Endometrial microvascular endothelial cells (primary cell): ENCODE measurements around the gene GATB. TPM values are rescaled to one million over a fixed set of nuclear protein-coding genes. Genes with fewer than 3 reads are reported as not detected.

Source experiments
- in situ Hi-C: cut with HindIII; loops from 2 replicates; pipeline ENCODE4 v1.10.0; 2017; ENCODE audit warnings: low sequenced_read_pairs, low pct_unique_long_range_greater_than_20kb; ENCODE audit errors: inconsistent ontology term
- total RNA-seq: library from RNA; depleted of rRNA; stranded (reverse); fragments of >200 nt; gene quantifications from one replicate; pipeline ENCODE4 v1.2.3, GENCODE V29; 2015; ENCODE audit errors: inconsistent ontology term

The GATB gene
- total RNA-seq, 1 donor from 2014 or later = 26.1 TPM

DNA sequence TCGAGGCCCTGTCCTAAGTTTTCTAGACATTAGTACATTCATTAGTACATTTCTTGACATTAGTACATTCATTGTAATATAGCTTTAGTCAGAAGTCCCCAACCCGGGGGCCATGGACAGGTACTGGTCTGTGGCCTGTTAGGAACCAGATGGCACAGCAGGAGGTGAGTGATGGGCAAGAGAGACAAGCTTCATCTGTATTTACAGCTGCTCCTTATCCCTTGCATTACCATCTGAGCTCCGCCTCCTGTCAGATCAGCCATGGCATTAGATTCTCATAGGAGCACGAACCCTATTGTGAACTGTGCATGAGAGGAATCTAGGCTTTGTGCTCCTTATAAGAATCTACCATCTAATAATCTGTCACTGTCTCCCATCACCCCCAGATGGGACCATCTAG is 48.0 kb downstream of the GATB start:
- in situ Hi-C loops = no loop called here

DNA sequence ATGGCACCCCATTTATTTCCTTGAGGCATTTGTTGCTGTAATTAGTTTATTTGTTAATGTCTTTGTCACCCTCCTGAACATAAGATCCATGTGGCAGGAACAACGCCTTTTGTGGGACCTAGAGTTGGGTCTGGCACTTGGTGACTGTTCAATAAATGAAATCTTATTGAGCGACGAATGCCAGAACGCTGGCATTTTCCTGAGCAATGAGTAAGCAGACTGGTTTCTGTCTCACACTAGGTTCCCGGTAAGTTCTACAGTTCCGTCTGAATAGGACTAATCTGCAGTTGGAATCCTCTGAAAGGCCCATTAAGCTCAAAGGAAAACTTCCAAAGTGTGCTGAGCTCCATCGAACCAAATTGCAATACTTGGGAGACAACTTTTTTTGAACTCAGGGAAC is 49.2 kb downstream of the GATB start:
- in situ Hi-C loops = no loop called here

DNA sequence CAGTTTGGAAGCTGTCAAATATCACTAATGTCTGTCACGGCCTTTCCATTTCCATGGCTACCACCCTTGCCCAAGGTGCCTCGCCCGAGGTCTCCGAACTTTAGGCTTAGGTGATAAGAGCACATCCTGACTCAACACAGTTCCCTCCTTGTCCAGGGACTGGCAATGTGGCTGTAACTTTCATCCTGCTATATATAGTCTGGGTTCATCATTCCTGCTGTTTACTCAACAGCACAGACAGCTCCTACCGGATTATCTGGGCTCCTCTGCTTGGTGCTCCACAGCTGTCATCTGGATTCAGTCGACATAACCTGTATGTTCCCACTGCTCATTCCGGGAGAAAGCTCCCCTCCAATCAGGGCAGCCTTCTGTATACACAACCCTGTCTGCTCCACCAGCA is 51.2 kb downstream of the GATB start:
- in situ Hi-C loops = no loop called here

DNA sequence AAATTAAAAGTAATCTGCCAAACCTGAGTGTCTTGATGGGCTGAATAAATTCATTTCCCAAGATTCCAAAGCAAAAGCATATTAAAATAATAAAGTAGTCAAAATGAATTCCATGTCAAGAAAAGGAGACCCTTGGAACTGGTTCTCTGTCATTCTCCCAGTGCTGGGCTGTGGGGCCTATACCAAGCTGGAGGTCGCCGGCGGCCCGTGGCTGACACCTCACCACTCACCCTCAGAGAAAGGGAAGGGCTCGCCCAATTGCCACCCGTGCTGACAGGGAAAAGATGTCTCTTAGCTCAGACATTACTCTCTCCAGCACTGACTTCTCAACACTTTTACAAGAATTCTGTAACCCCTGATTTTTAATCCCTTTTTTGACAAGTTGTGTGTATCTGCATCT is 51.7 kb downstream of the GATB start:
- in situ Hi-C loops = no loop called here

DNA sequence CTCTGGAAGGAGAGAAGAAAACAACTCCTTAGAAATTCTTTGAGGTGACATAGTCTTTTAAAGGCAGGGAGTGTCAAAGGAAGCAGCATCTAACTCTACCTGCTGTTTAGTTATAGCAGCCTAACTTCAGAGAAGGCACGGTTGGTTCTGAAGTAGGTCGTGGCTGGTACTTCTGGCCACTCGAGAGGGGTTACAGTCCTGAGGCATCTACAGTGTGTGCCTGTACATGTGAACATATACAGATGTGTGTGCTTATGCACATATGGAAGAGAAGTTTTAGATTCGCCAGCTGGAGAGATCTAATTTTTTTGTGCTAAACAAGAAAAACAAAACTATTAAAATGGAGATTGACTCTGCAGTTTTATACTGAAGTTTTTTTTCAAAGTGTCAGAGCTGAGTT is 52.7 kb downstream of the GATB start:
- in situ Hi-C loops = no loop called here

DNA sequence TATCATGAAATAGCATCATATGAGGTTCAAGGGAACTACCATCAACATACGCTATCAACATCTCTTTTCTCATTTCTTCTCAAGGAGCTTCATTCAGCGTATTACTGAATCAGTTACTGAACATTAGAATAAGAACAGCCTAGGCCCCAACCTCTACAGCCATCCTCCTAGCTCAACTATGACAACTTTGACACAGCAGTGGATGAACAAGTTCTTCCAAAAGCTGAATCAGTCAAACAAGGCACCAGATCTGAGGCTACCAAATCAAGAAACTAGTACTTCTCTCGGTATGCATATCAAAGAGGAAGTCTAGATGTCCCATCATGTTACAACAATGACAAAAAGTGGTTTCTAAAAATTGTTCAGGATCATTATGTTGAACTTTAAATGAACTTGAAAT is 57.4 kb downstream of the GATB start:
- in situ Hi-C loops = no loop called here

DNA sequence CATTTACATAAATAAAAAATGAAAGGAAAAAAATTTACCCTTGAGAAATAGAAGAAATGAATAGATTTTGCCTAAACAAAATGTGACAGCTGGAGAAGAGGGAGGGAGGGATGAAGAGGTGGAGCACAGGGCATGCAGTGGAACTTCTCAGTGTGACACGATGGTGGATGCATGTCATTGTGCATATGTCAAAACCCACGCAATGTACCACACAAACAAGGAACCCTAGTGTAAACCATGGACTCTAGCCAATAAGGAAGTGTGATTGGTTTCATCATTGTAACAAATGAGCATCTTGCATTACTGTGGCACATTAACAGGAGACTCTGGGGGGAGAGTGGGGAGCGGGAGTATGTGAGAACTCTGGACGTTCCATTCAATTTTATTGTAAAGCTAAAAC is 58.6 kb downstream of the GATB start:
- in situ Hi-C loops = no loop called here

DNA sequence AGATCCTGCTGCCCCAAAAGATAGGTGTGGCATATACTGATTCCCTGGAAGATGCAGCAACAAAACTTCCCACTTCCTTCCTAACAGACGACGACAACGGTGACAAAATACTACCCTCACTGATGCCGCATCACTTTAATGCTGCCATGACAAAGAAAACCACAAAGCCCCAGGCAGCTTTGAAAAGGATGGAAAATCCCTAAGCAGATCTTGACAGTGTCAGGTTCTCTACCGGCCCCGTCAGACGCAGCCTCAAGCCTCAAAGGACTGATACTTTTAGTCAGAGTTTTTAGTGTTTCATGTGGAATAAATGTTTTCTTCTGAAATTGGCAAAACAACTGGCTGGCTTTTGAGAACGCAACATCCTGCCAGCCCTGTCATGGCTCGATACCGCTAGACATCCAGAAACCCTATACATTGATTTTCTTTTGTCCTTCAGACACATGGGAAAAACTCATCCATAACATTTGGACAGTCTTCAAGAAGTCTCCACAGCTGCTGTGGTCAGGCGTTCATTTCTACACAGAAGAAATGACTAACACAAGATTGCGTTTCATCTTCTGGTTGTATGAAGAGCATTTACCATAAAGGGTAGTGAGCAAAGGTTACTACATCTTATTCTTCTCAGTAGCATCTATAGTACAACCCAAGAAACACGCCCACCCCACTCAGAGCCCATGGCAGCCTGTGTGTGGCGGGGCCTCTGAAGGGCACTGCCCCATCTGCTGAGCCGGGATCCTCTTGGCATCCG is 60.1 kb downstream of the GATB start:
- in situ Hi-C loops = no loop called here

DNA sequence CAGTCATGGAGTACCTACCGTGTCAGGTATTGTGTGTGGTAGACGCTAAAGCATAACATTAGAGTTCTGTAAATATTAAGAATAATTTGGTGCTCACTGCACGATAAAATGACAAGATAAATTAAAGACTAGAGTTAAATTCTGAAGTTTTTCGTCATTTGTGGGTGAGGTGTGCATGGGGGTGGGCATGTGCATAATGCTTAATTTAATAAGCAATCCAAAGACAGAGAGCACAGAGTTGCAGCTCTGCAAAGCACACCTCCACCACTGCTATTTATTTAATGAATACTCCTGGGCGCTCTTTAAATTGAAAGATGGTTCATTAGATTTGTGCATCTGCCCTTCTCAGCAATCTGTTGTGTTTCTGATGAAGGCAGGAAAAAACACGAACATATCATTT is 62.6 kb downstream of the GATB start:
- in situ Hi-C loops = no loop called here

DNA sequence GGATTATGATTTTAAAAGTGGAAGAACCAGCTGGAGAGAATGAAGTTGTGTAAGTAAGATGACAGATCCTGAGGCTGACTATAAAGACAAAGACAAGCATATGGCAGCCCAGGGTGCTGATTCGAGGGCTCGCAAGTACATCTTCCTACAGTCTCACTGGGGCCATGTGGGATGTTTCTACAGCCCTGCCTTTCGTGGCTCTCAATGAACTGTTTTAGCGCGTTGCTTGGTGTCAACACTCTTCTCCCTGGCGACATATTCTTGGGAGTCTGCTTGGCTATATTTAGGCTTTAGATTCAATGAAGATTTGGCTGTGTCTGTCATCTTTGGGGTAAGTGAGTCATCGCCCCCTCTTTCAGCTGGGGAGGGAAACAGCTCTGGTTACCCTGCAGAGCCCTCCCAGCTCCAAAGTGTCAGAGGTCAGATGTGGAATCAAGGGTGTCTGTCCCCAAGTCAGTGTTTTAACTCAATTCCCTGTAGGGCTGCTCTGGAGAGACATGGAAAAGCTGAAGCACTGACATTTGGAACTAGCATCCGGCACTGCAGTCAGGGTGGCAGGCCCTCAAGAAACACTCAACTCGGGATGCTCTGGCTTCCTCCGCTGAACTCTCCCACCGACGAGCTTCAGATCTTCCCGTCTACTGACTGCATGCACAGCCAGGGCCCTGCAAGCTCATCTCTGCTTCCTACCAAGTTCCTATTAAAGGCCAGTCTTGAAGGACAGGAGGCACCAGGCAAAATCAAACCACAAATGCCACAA is 65.7 kb downstream of the GATB start:
- in situ Hi-C loops = no loop called here

DNA sequence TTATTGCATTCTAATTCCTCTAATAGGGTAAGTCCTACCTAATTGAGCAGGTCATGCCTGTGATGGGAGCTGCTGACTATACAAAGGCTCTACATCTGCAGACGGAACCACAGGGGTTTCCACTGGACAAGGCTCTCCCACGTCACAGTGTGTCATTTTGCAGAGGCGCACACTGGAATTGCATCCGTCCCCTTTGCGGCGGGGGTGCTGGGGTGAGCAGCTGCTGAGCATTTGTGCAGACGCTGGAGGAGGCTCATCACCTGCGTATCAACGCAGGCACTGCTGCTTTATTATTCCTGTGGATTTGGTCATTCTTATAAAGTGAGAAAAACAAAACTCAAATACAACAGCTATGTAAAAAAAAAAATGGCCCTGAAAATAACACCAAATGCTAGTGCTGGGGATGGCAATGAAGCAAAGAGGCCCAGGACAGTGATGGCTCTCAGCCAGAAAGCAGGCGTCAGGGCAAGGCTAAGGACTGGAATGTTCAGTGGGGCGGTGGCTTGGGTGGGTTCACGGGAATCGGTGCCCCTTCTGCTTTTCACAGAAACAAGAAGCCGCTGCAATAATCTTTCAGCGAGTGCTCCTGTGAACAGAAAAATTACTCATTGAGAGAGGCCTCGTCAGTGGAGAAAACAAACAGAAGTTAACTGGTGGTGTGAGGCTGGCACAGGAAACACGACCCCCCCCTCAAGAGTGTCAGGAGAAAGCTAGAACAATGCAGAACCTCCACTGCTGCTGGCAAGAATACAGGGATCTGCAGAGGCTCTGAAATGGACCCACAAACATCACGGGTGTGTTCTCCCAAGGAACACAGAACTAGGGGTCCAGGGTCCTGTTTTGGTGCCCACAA is 67.8 kb downstream of the GATB start:
- in situ Hi-C loops = no loop called here

DNA sequence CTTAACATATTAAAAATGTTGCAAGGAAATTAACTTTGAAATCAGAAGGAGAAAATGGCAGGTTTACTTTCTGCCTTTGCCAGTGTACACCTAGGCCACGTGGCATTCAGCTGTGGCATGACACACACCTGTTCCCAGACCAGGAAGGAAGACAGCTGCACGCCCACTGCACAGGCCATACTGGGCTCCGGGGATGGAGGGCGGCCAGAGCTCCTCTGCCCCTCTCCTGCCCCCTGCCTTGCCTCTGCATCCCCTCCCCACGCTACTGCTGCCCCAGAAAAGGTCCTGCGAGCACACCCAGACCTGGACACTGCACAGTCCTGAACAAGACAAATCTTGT is 68.4 kb downstream of the GATB start:
- in situ Hi-C loops = no loop called here

DNA sequence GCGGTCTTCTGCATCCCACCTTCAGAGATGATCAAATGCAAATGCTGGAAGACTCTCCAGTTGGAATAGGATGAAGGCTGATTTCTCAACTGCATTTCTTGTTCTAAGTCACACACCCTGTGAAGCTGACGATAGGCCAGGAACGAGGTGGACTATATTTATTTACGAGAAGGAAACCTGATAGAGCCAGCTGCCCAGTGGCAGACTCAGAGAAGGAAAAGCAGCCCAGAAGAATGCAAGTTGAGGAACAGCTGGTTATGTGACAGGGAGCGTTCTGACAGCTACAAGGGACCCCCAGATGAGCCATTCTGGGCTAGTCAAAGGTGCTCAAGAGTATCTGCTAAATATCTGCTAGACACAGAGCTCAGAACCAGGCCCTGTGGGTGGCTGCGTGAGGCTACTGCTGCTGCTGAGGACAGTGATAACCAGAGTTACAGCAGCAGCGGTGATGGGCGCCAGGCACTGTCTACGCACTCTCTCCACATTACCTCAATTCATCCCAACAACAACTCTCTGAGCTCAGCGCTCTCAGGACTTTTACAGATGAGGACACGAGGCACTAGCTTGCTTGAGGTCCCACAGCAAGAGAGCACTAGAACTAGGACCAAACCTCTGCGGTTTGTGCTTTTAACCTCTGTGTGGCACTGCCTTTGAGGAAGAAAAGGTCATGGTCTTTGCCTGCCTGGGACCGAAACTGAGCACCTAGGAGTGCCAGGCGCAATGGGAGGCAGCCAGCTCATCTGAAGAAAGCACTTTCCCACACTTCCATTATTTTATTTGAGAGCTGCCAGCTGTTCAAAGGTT is 69.0 kb downstream of the GATB start:
- in situ Hi-C loops = no loop called here

DNA sequence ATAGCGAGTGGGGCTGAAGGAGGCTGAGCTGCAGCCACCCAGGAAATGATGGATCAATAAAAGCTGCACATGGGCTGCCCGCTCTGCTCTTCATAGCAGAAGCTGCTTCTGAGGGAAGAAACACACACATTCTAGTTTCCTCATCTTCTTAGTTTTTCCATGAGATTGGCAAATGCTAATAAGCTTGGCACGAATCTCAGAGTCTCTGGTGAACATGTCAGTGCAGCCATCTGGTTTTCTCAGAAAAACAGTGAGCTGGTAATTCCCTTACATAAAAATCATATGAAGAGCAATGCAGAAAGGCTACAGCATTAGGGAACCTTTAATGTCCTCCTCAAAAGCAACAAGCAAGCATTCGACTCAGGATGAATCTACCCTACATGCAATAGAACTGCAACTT is 69.9 kb downstream of the GATB start:
- in situ Hi-C loops = no loop called here

DNA sequence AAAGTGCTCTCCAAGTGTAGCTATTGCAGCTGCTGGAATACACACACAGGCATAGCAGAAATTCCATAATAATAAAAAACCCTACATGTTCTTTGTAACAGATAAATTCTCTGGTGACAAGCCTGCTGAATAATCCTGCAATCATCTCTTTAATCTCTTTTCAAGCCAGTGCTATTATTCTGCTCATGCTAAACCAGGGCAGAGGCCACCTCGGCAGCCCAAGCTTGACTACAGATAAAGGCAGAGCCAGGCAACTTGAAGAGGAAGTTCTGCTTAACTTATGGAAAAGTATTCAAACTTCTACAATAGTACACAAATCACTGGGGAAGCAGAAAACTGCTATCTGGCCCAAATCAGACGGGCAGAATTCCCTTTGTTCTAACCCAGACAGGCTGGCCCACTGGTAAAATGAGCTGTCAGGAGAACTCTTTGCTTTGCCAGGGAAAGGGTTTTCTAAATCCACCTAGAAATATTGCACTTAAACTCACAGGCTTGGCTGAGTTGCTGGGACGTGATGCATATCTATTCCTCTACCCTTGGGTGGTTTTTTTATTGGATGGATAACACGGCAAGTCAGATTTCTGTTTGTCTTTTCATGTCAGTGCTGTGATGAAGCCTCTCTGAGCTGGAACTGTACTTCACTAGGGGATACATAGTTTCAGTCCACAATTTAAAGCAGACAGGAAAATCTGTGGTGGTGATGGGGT is 70.5 kb downstream of the GATB start:
- in situ Hi-C loops = no loop called here

DNA sequence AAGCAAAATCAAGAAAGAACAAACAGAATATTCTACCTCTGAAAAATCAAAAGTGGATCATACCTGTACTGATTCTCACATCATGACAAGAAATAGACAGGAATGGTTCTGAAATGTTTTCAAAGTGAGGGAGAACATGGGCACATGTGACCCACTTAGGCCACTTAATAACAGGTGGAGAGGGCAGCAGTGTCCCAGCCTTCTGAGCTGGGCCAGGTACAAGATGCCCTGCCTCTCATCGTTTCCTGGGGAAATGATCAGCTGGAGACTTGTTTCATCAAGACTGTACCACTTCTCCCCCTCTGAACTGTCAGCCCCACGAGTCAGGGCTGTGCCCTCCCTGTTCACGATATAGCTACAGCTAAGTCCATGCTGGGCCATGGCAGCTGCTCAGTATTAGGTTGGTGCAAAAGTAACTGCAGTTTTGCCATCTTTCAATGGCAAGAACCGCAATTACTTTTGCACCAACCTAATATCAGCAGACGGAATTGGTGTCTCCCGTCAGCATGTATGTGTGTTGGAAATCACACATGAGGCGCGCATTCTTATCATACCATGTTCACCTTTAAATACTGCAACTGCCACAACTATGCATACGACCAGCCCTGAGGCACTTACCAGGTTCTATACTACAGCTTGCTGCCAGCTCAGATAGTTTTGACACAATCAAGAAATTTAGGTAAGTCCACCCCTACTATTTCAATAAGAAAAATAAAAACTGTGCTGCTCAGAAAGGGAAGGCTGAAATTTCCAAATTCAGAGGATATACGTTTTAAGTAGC is 71.4 kb downstream of the GATB start:
- in situ Hi-C loops = no loop called here

DNA sequence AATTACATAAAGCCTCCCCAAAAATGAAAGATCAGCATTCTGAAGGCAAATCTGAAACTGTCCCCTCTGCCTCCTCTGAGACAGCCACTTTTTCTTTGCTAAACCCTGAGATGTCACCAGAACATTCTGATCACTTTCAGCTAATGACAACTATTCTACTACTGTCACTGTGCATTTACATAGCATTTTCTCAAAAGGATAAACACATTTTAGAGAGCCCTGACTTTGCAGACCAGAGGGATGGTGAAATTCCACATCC is 72.1 kb downstream of the GATB start:
- in situ Hi-C loops = no loop called here
